22Rv1 (cell line): ENCODE results near the gene ARHGEF28.

Experiments
- H3K27ac ChIP-seq: fragments of 450-650 bp; 2 replicates; pipeline ENCODE4 v1.5.1; 2017
- ZFX ChIP-seq: fragments of 450-650 bp; IDR thresholded peaks from 2 replicates; pipeline ENCODE4 v1.6.1; 2017; ENCODE audit warnings: antibody characterized with exemption, borderline replicate concordance
- TF ChIP-seq, protein P1 (sequence below): fragments of 450-650 bp; IDR thresholded peaks from 2 replicates; pipeline ENCODE4 v1.5.1; 2017; ENCODE audit warnings: mild to moderate bottlenecking

ARHGEF28 gene

DNA sequence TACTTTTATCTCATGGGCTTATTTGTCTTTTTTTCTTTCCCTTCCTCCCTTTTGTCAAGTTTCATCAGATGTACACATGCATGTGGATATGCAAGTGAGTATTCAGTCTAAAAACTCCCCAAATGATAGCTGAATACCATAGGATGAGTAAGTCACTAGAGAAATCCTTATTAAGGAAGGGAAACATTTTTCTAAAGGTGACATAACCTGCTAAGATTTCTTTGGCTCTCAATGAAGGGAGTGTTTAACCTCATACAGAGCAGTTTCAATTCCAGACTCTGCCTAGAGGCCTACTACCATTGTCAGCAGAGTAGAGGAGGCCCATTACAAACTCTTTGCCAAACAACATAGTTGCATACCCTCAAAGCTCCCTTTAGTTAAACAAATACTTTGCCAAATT lies 192.4 kb downstream of the ARHGEF28 start:
- no peak overlapping the region for H3K27ac ChIP-seq
- TF ChIP-seq, protein P1, sequence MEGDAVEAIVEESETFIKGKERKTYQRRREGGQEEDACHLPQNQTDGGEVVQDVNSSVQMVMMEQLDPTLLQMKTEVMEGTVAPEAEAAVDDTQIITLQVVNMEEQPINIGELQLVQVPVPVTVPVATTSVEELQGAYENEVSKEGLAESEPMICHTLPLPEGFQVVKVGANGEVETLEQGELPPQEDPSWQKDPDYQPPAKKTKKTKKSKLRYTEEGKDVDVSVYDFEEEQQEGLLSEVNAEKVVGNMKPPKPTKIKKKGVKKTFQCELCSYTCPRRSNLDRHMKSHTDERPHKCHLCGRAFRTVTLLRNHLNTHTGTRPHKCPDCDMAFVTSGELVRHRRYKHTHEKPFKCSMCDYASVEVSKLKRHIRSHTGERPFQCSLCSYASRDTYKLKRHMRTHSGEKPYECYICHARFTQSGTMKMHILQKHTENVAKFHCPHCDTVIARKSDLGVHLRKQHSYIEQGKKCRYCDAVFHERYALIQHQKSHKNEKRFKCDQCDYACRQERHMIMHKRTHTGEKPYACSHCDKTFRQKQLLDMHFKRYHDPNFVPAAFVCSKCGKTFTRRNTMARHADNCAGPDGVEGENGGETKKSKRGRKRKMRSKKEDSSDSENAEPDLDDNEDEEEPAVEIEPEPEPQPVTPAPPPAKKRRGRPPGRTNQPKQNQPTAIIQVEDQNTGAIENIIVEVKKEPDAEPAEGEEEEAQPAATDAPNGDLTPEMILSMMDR, result no peak
- TF ChIP-seq ZFX, result no peak

DNA sequence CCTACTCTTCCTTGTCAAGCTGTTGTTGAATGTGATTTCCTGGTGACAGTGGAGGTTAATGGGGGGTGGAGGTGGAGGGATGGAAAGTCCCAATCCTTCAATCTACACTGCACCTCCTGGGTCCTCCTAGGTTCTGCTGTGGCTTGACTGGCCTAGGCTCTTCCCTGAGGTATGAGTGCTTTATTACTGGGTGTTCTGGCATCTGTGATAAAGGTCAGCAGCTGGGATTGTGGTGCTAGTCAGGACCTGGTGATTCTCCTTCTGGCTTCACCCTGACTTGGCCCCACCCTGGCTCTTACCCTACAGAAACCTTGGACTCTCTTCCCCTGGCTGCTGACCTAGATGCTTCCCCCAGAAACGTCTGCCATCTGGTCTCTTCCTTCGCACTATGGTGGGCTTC lies 194.3 kb downstream of the ARHGEF28 start:
- TF ChIP-seq, protein P1, result no peak
- no peak for TF ChIP-seq ZFX
- H3K27ac ChIP-seq, result no peak overlapping the region

DNA sequence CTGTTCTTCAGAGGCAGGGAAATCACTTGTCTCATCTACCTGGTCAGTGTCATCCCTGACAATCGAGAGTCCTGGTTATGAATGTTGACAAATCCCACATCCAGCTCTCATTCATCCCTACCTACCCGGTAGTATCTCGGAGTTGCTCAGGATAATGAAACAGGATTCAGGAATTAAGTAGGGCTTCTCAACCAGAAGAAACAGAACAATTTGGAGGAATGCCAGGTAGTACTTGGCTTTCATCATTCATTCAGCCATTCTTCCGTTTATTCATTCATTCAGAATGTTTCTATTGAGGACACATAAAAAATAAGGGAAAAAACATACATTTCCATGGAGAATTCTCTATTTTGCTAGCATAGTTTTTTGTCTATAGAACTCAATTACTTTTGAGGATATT lies 195.0 kb downstream of the ARHGEF28 start:
- TF ChIP-seq, protein P1, result no peak
- TF ChIP-seq ZFX, result no peak
- no peak overlapping the region for H3K27ac ChIP-seq

DNA sequence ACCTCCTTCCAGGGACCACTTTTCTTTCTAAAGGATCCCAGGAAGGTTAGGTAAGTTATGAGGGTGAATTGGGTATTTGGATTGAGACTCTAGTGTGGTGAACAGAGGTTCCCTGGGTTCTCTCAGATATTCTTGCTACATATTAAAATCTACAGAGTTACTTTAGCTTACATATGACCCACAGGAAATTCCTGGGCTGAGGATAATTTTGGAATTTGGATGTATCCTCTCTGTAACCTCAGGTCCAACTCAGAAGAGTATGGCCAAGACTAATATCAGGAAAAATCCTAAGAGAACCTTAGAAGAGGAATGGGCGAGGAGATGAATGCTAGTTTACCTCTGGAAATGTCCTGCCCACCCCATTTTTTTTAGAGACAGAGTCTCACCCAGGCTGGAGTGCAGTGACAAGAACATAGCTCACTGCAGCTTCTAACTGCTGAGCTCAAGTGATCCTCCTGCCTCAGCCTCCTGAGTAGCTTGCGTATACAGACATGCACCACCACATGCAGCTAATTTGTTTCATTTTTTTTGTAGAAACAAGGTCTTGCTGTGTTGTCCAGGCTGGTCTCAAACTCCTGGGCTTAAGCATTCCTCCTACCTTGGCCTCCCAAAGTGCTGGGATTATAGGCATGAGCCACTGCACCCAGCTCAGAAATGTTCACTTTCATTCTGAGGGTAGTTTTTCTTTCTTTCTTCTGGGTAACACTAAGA lies 196.4 kb downstream of the ARHGEF28 start:
- H3K27ac ChIP-seq, result no peak overlapping the region
- TF ChIP-seq, protein P1, result no peak
- no peak for TF ChIP-seq ZFX

DNA sequence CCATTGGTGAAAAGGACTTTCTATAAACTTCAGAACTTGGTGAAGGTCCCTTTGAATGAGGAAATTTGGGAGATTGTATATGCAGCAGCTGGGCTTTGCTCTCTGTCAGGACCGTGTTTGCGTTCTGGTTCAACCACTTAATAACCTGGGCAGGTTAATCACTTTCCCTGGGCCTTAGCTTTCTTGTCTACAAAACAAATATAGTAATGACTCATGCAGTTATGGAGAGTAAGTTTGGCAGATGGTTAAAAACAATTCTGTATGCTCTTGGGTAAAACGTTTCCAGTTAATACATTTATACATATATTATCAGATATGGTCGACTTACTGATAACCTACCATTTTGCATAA lies 197.0 kb downstream of the ARHGEF28 start:
- no peak for TF ChIP-seq ZFX
- TF ChIP-seq, protein P1, result no peak
- no peak overlapping the region for H3K27ac ChIP-seq

DNA sequence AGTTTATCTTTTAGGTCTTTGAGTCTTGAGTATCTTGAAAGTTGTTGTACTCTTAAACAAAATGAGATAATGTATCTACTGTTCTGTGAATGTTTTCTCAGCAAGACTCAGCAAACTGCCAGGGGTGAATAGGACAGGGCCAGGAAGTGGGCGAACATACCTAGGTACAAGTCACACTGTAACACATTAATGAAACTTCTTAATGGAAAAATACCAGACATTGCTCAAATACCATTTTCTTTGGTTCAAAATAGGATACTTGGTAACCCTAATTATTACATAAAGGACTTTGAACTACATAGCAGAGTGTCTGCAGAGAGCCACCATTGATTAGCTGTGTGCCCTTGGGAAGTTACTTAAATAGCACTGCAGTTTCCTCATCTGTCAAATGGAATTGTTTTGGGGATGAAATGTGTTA lies 197.5 kb downstream of the ARHGEF28 start:
- no peak overlapping the region for H3K27ac ChIP-seq
- TF ChIP-seq ZFX, result no peak
- TF ChIP-seq, protein P1, result no peak

DNA sequence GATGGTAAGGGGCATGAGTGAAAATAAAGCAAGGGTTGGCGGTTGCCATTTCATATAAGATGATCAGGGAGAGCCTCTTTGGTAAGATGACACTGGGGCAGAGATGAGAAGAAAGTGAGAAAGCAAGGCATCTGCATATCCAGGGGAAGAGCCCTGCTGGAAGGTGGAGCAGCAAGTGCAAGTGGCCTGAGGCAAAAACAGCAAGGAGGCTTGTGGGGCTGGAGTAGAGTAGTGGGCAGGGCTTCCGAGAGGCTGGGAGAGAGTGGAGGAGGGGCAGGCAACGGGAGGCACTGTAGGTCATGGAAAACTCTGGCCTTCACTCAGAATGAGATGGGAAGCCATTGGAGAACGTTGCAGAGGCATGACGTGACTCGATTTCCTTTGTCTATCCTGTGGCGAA lies 199.2 kb downstream of the ARHGEF28 start:
- H3K27ac ChIP-seq, result no peak overlapping the region
- no peak for TF ChIP-seq ZFX
- TF ChIP-seq, protein P1, result no peak
